Islet precursor cell (in vitro differentiated cells): Measurements from ENCODE around the gene PRDM10.
"Not testable (repeated sequence)": the region's sequence is repeated elsewhere in the genome, so short reads cannot be mapped to it uniquely, and the experiment has no call there.

ENCODE experiments used
- DNase-seq: peaks from one replicate; pipeline ENCODE4 v3.0.0-alpha.2; 2018

Gene PRDM10, protein sequence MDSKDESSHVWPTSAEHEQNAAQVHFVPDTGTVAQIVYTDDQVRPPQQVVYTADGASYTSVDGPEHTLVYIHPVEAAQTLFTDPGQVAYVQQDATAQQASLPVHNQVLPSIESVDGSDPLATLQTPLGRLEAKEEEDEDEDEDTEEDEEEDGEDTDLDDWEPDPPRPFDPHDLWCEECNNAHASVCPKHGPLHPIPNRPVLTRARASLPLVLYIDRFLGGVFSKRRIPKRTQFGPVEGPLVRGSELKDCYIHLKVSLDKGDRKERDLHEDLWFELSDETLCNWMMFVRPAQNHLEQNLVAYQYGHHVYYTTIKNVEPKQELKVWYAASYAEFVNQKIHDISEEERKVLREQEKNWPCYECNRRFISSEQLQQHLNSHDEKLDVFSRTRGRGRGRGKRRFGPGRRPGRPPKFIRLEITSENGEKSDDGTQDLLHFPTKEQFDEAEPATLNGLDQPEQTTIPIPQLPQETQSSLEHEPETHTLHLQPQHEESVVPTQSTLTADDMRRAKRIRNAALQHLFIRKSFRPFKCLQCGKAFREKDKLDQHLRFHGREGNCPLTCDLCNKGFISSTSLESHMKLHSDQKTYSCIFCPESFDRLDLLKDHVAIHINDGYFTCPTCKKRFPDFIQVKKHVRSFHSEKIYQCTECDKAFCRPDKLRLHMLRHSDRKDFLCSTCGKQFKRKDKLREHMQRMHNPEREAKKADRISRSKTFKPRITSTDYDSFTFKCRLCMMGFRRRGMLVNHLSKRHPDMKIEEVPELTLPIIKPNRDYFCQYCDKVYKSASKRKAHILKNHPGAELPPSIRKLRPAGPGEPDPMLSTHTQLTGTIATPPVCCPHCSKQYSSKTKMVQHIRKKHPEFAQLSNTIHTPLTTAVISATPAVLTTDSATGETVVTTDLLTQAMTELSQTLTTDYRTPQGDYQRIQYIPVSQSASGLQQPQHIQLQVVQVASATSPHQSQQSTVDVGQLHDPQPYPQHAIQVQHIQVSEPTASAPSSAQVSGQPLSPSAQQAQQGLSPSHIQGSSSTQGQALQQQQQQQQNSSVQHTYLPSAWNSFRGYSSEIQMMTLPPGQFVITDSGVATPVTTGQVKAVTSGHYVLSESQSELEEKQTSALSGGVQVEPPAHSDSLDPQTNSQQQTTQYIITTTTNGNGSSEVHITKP

DNA sequence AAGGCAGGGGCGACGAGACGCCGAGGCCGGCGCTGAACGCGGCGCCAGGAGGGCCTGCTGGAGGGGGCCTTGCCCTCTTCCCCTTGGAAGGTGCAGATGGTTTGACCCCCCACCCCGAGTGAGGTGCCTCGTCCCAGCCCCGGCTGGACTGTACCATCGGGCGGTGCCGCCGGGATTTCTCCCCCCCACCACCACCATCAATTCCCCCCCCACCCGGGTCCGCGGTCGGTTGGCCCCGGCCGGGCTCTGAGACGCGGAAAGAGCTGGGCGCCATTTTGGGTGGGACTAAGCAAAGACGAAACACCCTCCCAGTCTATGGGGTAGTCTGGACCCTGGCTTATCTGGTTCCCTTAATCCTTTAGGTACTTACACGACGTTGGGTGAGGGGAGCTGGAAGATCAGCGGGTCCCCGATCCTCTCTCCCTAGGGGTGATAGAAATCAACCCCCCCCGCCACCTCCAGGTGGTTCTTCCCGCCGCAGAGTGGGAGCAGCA, at the start of gene PRDM10:
TSS of gene PRDM10 (minus strand) at position 484 of the 494 bp plus-strand sequence. CDS start 41,871 bp downstream, outside the sequence.
- peak; percentile 94 for DNase-seq

DNA sequence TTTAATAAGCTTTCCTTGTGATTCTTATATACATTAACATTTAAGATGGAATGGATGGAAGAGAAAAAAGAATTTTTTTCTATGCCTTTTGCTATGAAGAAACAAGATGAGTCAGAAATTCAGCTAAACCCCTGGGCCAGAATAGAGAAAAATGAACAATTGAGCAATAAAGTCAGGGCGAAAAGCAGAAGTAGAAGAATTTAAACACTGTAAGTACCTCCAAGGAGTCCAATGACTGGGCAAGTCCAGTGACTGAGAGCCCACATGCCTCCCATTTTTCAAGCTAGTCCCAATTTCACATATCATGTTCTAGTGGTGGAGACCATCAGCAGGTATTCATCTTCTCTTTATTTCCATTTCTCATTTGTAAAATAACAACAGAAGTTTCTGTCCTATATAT, 48.4 kb upstream of the PRDM10 start:
- no peak for DNase-seq

DNA sequence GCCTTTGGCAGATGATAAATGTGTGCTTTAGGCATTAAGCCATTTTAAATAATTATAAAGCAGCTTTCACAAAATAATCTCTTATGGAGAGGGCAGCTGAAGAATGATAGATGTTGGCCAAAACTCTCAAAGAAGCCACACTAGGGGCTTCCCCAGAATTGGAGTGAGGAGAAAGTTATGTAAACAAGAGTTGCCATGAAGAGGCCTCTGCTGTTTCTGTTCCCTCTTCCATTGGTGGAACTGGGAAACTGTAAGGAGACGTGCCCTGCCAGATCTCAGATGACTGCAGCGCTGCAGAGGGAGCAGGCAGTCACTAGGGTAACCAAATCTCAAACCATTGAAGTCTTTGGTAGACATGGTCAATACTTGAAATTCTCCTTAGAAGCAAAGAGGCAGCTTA, 47.6 kb upstream of the PRDM10 start:
- no peak for DNase-seq

DNA sequence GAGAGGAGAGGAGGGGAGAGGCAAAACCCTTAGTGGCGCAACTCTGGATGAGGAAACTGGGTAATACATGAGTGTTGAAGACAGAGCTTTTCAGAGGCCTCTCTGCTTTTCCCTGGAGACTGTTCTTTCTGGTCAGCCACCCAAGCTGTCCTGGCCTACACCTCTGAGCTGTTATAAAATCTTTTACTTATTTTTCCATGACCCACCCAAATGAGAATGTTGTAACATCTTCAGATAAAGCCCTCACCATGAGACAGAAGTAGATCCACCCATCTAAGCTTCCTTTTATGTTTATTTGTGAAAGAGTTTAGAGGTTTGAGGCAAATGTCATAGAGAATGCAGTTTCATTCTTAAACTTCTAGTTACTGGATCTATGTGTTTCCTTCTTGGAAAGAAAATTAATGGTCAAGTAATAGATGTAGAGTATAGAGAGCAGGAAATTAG, 46.7 kb upstream of the PRDM10 start:
- no peak for DNase-seq

DNA sequence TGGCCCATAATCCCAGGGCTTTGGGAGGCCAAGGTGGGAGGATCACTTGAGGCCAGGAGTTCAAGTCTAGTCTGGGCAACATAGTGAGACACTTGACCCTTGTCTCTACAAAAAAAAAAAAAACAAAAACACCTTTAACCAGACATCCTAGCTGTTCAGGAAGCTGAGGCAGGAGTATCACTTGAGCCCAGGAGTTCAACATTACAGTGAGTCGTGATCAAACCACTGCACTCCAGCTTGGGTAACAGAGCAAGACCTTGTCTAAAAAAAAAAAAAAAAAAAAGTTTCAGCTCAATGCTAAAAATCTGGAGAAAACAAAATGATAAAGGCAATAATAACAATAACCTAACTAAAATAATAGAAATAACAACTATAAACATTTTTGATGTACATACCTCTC, 44.5 kb upstream of the PRDM10 start:
- DNase-seq, result no peak

DNA sequence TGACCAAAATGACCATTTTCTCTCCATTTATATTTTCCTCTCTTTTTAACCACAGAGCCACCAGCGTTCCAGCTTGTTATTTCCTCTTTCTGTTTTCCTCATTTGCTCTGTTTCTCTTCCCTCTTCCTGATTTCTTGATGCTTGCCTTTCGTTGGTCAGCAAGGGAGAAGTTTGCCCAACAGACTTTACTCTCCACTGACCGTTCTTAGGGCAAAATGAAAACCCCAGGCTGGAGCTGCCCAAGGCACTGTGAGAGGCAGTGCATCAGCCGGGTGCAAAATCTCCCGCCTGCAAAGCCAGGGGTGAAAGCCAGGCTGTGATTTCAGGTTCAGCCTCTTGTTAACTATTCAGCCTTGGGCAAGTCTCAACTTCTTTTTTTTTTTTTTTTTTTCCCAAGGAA, 40.9 kb upstream of the PRDM10 start:
- no peak for DNase-seq

DNA sequence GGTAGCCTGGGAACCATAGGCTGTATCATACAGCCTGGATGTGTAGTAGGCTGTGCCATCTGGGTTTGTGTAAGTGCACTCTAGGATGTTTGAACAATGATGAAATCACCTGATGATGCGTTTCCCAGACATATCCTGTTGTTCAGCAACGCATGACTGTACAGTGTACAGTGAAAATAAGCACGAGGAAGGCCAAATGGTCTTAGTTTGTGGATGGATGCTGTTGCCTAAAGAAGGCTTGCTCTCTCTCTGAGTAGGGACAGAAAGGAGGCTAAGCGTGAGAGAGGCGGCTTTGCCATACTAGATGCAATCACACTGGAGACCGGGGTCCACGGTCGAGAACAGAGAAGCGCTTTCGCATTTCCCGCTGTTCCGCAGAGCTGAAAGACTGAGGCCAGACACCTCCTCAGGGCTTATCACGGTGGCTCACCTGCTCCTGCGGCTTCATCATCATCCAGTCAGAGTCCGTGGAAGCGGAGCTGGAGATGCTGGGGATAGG, 39.5 kb upstream of the PRDM10 start:
- no peak for DNase-seq

DNA sequence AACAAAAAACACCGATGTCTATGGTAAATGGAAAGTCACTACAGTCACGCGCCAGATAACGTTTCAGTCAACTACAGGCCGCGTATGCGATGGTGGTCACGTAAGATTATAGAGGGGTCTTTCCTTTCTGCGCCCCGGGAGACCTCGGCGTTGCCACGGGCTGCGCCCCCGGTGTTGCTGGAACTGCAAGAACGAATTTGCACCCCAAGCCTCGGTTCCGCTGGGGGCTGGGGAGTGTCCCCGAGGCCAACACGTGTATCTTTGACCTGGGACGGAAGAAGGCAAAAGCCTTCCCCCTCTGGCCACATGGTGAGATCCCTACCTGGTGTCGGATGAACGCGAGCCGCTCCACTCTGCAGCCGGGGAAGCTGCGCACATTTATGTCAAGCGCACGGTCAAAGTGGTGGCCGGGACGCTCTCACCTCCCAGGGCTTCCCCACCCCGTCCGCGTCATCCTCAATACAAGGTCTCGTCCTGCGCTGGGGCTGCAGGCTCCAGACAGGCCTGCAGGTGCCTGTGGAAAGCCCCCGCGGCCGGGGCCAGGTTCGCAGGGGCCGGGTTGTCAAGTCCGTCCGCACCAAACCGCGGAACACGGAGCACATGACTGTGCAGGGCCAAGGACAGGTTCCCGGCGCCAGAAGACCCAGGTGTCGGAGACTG, 37.8 kb upstream of the PRDM10 start:
- DNase-seq, result no peak

DNA sequence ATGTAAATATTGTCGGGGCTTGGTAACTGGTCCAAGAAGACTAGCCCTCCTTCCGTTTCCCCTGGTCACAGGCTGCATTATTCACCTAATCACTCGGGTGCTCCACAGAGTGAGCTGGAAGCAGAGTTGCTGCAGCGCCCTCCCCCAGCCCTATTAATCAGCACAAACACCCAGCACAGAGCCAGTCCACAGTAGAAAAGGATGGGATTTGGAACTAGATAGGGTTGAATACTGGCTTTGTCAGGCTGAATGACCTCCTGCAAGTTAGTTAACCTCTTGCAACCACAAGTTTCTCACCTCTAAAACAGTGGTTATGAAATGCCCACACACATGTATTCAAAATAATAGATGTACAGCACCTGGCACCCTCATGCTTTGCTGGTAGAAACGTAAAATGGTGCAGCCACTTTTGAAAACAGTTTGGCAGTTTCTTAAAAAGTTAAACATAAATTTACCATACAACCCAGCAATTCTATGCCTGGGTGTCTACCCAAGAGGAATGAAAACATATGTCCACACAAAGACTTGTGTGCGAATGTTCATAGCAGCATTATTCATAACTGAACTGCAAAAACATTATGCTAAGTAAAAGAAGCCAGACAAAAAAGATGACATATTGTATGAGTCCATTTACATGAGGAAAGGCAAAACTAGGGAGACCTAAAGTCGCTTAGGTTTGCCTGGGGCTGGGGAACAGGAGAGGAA, 35.4 kb upstream of the PRDM10 start:
- DNase-seq, result no peak

DNA sequence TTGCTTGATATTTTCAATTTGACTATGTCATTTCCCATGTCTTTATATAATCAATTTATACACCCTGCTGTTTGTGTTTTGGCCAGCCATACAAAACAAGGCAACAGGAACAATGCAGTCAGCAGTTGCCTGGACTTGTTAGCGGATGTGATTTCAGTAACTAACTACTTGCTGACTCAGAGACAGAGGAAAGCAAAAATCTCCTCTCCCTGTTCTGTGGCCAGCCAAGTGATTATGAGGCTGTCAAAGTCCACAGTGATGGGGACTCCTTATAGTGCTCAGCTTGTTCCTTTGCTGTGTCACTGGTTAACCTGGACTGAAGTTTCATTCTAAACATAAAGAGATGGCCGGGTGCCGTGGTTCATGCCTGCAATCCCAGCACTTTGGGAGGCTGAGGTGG, 34.4 kb upstream of the PRDM10 start:
- DNase-seq, result no peak

DNA sequence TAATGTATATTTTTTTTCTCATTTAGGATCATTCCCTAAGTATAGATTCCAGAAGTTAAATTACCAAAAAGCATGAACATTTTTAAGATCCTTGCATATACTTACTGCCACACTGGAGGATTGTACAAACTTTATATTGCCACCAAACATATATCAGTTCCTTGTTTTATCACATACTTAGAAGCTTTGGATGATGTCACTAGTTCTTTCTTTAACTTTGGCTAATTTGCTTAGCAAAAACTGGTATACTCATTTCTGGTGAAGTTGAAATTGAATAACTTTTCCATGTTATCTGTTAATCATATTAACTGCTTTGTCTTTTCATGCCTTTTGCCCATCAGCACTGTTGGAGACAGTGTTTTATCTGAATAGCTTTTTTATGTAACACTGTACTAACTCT, 31.6 kb upstream of the PRDM10 start:
- no peak for DNase-seq

DNA sequence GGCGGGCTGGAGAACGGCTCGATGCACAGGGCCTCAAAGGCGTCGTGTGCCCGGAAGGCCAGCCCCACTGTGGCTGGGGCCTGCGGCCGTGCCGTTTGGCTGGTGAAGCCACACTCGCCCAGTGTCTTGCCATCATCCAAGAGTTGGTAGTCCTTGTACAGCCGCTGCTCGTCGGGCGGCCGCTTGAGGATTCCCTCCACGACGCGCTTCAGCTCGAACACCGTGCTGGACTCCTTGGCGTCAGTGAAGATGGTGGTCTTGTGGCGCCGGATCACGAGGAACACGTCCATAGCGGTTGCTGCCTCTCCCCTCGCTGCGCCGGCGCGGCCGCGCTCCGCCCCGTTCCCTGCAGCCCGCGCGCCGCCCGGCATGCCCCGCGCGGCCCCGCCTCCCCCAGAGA, 30.3 kb upstream of the PRDM10 start:
- no peak for DNase-seq

DNA sequence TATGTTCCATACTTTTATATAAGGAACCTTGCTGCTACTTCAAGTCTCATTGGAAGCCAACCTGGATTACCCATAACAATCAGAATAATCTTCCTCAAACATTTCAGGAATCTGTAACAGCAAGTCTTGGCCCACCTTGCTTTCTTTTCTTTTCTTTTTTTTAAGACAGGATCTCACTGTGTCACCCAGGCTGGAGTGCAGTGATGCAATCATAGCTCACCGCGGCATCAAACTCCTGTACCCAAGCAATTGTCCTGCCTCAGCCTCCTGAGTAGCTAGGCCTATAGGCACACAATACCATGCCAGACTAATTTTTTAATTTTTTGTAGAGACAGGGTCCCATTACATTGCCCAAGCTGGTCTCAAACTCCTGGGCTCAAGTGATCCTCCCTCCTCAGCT, 29.3 kb upstream of the PRDM10 start:
- DNase-seq, result no peak

DNA sequence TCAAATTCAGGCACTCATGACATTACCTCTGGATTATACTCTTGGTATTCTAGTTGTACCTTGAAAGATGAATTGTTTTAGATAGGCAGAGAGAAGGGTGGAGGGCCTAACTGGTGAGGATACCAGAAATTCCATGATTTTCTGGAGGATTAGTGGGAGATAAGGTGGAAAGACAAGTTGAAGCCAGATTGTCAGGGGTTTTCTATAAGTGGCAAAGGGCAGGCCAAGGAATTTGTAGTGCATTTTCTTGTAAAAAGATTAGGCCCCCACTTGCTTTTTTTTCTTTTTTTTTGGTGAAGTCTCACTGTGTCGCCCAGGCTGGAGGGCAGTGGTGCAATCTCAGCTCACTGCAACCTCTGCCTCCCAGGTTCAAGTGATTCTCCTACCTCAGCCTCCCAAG, 28.4 kb upstream of the PRDM10 start:
- no peak for DNase-seq

DNA sequence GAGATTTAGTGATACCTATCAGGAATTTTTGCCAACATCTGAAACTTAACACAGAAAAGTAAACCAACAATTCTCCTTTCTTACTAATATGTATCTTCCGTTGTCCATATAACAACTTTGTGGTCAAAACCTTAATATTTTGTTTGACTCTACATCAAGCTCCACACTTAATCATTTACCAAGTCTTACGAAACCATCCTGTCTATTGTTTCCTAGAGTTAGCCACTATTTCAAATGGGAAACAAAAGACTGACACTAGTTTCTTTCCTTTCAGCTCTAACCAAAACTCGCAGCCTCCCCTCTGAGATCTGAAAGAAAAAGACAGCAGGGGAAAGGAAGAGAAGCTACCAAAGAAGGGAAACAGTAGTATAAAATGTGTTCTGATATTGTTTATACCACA, 26.5 kb upstream of the PRDM10 start:
- no peak for DNase-seq

DNA sequence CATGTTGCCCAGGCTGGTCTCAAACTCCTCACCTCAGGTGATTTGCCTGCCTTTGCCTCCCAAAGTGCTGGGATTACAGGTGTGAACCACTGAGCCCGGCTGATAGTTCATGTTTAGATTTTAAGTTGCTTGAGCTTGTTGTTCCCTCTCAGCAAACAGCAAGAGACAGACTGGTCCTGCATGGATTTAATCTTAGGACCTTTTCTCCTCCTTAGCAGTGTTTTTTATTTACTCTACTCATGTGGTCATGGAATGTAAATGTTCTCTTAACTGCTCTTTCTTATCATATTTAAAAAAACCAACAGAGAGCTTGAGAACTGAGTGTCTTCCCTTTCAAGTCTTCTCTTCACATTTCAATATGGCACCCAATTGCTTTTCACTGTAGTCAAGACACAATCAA, 22.7 kb upstream of the PRDM10 start:
- no peak for DNase-seq

DNA sequence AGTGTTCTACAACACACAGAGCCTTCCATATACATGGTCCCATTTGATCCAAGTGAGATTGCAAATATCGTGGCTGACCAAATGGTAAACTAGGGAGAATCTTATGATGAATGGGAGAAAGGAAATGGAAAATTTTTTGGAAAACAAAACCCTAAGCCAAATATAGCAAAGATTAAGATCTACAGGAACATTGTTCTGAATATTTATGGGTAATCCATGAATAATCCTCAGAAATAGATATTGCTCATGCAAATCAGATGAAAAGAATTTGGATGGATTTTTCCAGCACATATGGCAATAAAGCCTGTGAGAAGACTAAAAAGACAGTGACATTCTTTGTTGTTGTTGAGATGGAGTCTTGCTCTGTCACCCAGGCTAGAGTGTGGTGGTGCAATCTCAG, 21.7 kb upstream of the PRDM10 start:
- DNase-seq, result no peak

DNA sequence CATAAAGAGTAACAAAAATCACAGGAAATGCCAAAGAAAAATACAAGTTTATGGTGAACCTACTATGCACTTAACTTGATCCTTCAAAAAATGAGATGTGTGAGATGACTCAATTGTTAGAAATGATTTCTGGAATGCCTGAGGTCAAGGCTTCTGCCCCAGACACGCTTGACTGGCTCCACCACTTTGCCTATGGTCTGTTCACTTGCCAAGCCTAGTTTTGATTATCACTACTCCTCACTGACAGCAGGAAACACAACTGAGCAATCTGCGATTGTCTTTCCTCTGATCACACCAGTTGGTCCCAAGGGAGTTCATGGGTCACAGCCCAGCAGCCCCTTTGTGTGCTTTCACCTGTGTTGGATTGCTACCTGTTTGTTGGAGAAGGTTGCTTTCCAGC, 20.6 kb upstream of the PRDM10 start:
- DNase-seq, result peak; percentile 79

DNA sequence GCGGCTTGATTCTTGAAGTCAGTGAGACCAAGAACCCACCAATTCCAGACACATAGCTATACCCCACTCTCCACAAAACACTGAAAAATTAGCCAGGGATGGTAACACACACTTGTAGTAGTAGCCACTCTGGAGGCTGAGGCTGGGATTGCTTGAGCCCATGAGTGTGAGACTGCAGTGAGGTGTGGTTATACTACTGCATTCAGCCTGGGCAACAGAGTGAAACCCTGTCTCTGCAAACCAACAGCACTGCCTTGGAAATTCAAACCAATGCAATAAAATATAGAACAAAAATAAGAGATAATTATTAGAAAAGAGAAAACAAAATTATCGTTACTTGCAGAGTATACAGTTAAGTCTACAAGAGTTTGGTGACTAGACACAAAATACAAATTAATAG, 20.2 kb upstream of the PRDM10 start:
- DNase-seq, result no peak

DNA sequence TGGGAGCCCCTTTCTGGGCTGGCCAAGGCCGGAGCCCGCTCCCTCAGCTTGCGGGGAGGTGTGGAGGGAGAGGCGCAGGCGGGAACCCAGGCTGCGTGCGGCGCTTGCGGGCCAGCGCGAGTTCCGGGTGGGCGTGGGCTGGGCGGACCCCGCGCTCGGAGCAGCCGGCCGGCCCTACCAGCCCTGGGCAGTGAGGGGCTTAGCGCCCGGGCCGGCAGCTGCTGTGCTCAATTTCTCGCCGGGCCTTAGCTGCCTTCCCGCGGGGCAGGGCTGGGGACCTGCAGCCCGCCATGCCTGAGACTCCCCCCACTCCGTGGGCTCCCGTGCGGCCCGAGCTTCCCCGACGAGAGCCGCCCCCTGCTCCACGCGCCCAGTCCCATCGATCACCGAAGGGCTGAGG, 19.0 kb upstream of the PRDM10 start:
- not testable (repeated sequence) for DNase-seq

DNA sequence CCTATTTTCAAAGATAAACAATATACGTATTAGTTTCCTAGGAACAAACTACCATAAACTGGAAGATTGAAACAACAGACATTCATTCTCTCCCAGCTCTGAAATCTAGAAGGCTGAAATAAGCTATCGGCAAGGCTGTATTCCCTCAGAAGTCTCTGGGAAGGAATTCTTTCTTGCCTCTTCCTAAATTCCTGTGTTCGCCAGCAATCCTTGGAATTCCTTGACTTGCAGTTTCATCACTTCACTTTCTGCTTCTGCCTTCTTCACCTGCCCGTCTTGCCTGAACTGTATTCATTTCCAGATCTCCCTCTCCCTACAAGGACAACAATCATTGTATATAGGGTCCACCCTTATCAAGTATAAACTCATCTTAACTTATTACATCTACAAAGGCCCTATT, 17.7 kb upstream of the PRDM10 start:
- peak; percentile 77 for DNase-seq

DNA sequence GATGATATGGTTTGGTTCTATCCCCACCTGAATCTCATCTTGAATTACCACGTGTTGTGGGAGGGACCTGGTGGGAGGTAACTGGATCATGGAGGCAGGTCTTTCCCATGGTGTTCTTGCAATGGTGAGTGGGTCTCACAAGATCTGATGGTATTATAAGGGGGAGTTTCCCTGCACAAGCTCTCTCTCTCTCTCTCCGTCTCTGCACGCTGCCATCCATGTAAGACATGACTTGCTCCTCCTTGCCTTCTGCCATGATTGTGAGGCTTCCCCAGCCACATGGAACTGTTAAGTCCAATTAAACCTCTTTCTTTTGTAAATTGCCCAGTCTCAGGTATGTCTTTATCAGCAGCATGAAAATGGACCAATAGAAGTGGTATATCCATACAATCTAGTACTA, 13.2 kb upstream of the PRDM10 start:
- not testable (repeated sequence) for DNase-seq
